Bronchial epithelial cell (primary cell): ENCODE data around the gene ZNF831. TPM values are rescaled to one million over a fixed set of nuclear protein-coding genes. Genes with fewer than 3 reads are reported as not detected.

Experiments
- DNase-seq: peaks from one replicate; pipeline ENCODE4 v3.0.0-alpha.2; 2010; ENCODE audit warnings: low read depth
- FAIRE-seq: peaks from 2 replicates; lab custom pipeline; 2011; peaks lifted over from hg19 to GRCh38; lab: Jason Lieb, UNC
- H3K27me3 ChIP-seq: 2 replicates; pipeline ENCODE4 v1.5.1; 2011; ENCODE audit warnings: low read length; ENCODE audit not compliant: control insufficient read depth, insufficient read depth
- H3K36me3 ChIP-seq: 2 replicates; pipeline ENCODE4 v1.5.1; 2011; ENCODE audit warnings: low read length; ENCODE audit not compliant: control insufficient read depth, insufficient read depth
- H3K4me3 ChIP-seq: 2 replicates; pipeline ENCODE4 v1.5.1; 2011; ENCODE audit warnings: mild to moderate bottlenecking, low read depth, low read length, control low read depth
- total RNA-seq: library from RNA; depleted of rRNA; stranded (reverse); fragments of >200 nt; gene quantifications from 2 replicates; pipeline ENCODE4 v1.2.1, GENCODE V29; 2014
- TF ChIP-seq, protein P1 (sequence below): IDR thresholded peaks from 2 replicates; pipeline ENCODE4 v1.5.1; 2011; ENCODE audit warnings: mild to moderate bottlenecking, moderate library complexity, low read length, control low read depth, inconsistent platforms; ENCODE audit not compliant: insufficient read depth, severe bottlenecking

The ZNF831 gene
- total RNA-seq, 1 donor from 2014 or later, result not detected

DNA sequence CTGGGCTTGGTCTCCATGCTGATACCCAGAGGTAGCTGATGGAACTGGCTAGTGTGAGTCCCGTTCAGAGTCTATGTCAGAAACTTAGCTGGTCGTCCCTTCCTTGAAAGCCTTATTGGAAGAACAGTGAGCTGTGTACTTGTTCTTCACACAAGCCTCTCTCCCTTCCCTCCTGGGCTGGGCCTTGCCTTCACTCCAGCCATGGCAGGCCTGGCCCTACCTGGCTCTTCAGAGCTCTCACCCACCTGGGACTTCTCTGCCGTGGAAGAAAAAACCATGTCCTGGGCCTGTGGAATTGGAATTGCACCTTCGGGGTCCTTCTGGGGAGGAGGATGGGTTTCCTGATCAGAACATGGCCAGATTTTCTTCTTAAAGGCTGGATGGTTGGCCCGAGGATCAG, 20.3 kb upstream of the ZNF831 start:
- no peak for FAIRE-seq
- H3K27me3 ChIP-seq, result no peaks in the 10 kb centered on the region
- no peak for DNase-seq

DNA sequence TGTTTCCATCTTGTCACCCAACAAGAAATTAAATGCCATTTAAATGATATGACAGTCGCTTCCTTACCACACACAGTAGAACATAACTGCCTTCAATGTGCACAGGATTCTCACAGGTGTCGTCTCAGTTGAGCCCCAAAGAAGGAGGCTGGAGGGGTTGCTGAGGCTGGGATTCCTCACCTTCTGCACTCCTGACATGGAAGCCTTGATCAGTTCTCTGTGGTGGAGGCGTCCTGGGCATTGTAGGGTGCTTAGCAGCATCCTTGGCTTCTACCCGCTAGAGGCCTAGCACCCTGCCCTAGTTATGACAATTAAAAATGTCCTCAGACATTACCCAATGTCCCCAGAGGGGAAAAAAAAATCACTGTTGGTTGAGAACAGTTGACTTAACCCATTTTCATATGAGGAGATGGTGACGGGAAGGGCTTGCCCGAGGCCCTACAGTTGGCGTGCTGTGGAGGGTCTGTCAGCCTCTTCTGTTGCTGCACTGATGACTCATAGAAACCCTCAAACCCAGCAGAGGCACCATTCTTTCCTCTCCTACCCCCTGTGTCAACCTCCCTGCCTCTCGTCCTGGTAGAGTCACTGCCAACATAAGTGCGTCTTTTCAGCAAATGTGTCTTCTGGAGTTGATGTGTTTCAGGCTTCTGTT, 19.3 kb upstream of the ZNF831 start:
- no peaks in the 10 kb centered on the region for H3K36me3 ChIP-seq
- no peak overlapping the region for H3K4me3 ChIP-seq
- TF ChIP-seq, protein P1, sequence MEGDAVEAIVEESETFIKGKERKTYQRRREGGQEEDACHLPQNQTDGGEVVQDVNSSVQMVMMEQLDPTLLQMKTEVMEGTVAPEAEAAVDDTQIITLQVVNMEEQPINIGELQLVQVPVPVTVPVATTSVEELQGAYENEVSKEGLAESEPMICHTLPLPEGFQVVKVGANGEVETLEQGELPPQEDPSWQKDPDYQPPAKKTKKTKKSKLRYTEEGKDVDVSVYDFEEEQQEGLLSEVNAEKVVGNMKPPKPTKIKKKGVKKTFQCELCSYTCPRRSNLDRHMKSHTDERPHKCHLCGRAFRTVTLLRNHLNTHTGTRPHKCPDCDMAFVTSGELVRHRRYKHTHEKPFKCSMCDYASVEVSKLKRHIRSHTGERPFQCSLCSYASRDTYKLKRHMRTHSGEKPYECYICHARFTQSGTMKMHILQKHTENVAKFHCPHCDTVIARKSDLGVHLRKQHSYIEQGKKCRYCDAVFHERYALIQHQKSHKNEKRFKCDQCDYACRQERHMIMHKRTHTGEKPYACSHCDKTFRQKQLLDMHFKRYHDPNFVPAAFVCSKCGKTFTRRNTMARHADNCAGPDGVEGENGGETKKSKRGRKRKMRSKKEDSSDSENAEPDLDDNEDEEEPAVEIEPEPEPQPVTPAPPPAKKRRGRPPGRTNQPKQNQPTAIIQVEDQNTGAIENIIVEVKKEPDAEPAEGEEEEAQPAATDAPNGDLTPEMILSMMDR, result no peak
- H3K27me3 ChIP-seq, result no peaks in the 10 kb centered on the region
- DNase-seq (no peak), FAIRE-seq (no peak)

More for the DNA sequence above, 20.3 kb upstream of the ZNF831 start:
- TF ChIP-seq, protein P1, result no peak
- Histone ChIP-seq H3K4me3 (no peak overlapping the region), H3K36me3 (no peaks in the 10 kb centered on the region)

DNA sequence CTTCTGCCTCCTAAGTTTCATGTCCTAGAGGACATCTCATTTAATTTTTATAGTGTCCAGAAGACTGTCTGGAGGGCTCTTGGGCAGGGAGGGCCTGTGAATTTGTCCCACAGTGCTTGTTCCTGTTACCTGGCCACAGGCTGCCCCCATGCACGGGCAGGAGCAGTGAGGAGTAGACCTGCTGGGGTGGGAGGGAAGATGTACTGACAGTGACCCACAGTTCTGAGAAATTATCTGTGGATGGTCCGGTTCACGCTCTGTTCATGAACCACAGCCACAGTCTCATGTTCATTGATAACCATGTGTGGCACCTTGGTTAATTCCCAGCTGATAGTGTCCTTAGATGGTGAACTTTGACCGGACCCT, 18.8 kb upstream of the ZNF831 start:
- TF ChIP-seq, protein P1, result no peak
- Histone ChIP-seq H3K27me3 (no peaks in the 10 kb centered on the region), H3K4me3 (no peak overlapping the region), H3K36me3 (no peaks in the 10 kb centered on the region)
- DNase-seq, result no peak
- FAIRE-seq, result no peak

DNA sequence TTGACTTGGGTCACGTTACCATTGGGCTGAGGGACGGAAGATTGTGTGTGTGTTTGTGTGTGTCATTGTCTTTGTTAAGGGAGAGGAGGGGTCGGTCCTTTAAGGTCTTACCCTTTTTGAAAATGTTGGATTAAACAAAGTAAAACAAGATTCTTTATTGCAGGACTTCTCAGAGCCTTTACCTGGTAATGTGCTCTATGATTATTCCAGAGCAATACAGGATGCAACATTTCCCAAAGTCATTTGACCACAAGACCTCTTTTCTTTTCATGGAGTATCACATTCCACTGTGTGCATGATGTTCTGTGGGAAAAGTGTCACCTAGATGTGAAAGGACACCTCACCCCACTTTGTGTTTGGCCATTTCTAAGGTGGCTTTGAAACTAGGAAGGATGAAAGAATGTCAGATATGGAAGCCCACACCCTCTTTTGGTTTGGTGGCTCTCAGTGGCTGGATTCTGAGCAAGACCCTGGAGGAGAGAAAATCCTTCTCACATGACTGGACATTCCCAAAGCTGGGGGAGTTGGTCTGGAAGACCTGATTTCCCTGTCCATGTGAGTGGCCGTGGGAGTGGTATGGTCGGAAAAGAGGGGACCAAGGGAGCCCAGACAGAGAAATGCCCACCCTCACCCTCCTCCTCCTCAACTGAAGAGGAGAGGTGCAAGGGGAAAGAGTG, 18.2 kb upstream of the ZNF831 start:
- no peak overlapping the region for H3K4me3 ChIP-seq
- H3K27me3 ChIP-seq, result no peaks in the 10 kb centered on the region
- DNase-seq (no peak), FAIRE-seq (peak; percentile 13)
- TF ChIP-seq, protein P1, result no peak
- H3K36me3 ChIP-seq, result no peaks in the 10 kb centered on the region

DNA sequence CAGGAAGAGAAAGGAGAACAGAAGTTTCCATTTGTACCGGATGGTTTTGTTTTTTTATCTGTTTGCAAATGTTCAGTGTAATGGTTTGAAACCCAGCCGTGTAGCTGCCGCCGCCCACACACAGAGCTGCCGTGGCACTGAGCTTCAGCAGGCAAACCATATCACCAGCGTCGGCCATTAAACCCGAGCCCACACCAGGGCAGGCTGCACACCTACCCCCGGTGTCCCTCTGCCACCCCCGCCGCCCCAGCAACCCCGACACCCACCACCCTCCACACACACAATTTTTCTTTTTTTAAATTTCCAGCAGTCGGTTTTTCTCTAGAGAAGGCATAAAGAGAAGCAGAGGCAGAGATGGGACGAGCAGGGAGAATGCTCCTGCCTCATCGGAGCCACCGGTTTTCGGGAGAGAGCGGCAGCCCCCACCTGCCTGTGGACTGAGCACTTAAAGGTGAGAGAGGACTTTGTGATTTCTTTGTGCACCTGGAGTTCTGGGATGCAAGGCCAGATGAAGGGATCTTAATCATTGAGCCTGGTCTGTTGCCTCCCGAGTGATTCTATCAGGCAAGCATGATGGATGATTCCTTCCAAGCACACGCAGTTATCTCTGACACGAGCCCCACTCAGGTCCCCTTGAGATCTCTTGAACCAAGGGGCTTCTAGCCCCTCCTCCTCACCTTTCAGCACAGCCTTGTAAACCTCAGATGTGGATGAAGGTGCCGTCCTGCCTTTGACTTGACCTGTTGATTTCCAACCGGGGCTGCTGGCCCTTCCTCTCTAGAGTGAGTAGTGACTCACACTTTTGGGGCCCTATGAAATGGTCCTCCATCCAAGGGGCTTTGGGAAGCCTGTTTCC, 17.5 kb upstream of the ZNF831 start:
- H3K36me3 ChIP-seq, result no peaks in the 10 kb centered on the region
- H3K4me3 ChIP-seq, result no peak overlapping the region
- TF ChIP-seq, protein P1, result no peak
- H3K27me3 ChIP-seq, result no peaks in the 10 kb centered on the region
- no peak for FAIRE-seq
- DNase-seq, result no peak
